Skeletal muscle tissue (tissue), 4 donors: ENCODE measurements around the gene ZRANB1. TPM values are rescaled to one million over a fixed set of nuclear protein-coding genes. Genes with fewer than 3 reads are reported as not detected.

Experiments
- H3K27ac ChIP-seq: one replicate; pipeline ENCODE4 v1.7.0; 2013; ENCODE audit warnings: mild to moderate bottlenecking, low read depth, low read length, inconsistent platforms
- H3K27me3 ChIP-seq, 3 donors: one replicate each; pipeline ENCODE4 v1.7.0; 2013; ENCODE audit warnings: low read length in 3 of 3; ENCODE audit not compliant: control insufficient read depth in 3 of 3, insufficient read depth in 3 of 3
- H3K36me3 ChIP-seq, 3 donors: one replicate each; pipeline ENCODE4 v1.7.0; 2013; ENCODE audit warnings: low read length in 3 of 3; ENCODE audit not compliant: control insufficient read depth in 3 of 3, insufficient read depth in 3 of 3
- H3K4me1 ChIP-seq, 3 donors: one replicate each; pipeline ENCODE4 v1.7.0; 2013; ENCODE audit warnings: low read length in 3 of 3, mild to moderate bottlenecking in 3 of 3; ENCODE audit not compliant: control insufficient read depth in 3 of 3, insufficient read depth in 3 of 3
- H3K4me3 ChIP-seq, 3 donors: one replicate each; pipeline ENCODE4 v1.7.0; 2013; ENCODE audit warnings: low read length in 3 of 3
- H3K9ac ChIP-seq, 3 donors: one replicate each; pipeline ENCODE4 v1.7.0; 2013; ENCODE audit warnings: low read length in 3 of 3, mild to moderate bottlenecking in 3 of 3, moderate library complexity in 2 of 3, low read depth in 1 of 3
- H3K9me3 ChIP-seq, 3 donors: one replicate each; pipeline ENCODE4 v1.7.0; 2013; ENCODE audit warnings: low read length in 3 of 3; ENCODE audit not compliant: control insufficient read depth in 3 of 3
- total RNA-seq: library from RNA; depleted of rRNA; stranded (reverse); fragments of >200 nt; gene quantifications from one replicate; pipeline ENCODE4 v1.2.3, GENCODE V29; 2014
- donor health status: Osteomylitis.

Gene ZRANB1
- total RNA-seq, 1 donor from 2014 or later = 36.5 TPM

GRCh38 chr10:125021686-125022344, 79.9 kb downstream of the ZRANB1 start:
- Histone ChIP-seq H3K4me3 (no peak overlapping the region), H3K27me3 (no peaks in the 10 kb centered on the region), H3K27ac (no peak overlapping the region), H3K9ac (peak overlapping the region in 1 of 3 donors; percentile 25), H3K9me3 (no peaks in the 10 kb centered on the region), H3K4me1 (peaks cover 52 to 86% (median 80%) of the 10 kb centered on the region in 3 donors), H3K36me3 (peaks cover 0 to 13% (median 2%) of the 10 kb centered on the region in 3 donors)

GRCh38 chr10:125022671-125023070, 80.7 kb downstream of the ZRANB1 start:
- peak overlapping the region in 1 of 3 donors; percentile 67 for H3K4me3 ChIP-seq
- peaks cover 44 to 85% (median 75%) of the 10 kb centered on the region in 3 donors for H3K4me1 ChIP-seq
- H3K9ac ChIP-seq = peak overlapping the region in 2 of 3 donors; percentile 66 to 70
- H3K27me3 ChIP-seq = no peaks in the 10 kb centered on the region
- no peak overlapping the region for H3K27ac ChIP-seq
- peaks cover 0 to 13% (median 2%) of the 10 kb centered on the region in 3 donors for H3K36me3 ChIP-seq
- H3K9me3 ChIP-seq = no peaks in the 10 kb centered on the region

DNA sequence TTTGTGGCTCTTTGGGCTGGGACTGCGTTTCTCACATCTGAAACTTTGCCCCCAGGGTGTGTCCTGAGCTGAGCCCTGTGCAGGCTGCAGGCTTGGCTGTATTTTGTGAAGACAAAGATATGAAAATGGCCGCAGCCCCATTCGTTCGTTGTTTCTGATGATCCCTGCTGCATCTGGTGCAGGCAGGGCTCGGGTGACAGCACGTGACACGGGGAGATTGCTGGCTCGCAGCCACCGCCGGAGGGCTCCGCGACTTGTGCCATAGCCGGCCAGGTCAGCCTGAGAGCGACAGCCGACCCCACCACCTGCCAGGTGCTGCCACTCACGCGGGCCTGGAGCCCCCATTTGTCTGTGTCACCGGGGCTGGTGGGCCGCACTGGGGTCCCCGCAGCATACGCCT, 81.3 kb downstream of the ZRANB1 start:
- H3K4me3 ChIP-seq = peak overlapping the region; percentile 55 to 67 (median 59)
- H3K27ac ChIP-seq = peak overlapping the region; percentile 58
- peaks cover 46 to 86% (median 76%) of the 10 kb centered on the region in 3 donors for H3K4me1 ChIP-seq
- H3K9ac ChIP-seq = peak overlapping the region; percentile 46 to 76 (median 70)
- no peaks in the 10 kb centered on the region for H3K9me3 ChIP-seq
- H3K36me3 ChIP-seq = peaks cover 0 to 13% (median 2%) of the 10 kb centered on the region in 3 donors
- H3K27me3 ChIP-seq = no peaks in the 10 kb centered on the region

GRCh38 chr10:125023862-125024496, 82.1 kb downstream of the ZRANB1 start:
- Histone ChIP-seq H3K9ac (peak overlapping the region; percentile 46 to 76 (median 72)), H3K36me3 (peaks cover 0 to 13% (median 2%) of the 10 kb centered on the region in 3 donors), H3K27me3 (no peaks in the 10 kb centered on the region), H3K27ac (peak overlapping the region; percentile 58), H3K4me3 (peak overlapping the region; percentile 55 to 67 (median 59)), H3K4me1 (peaks cover 46 to 86% (median 77%) of the 10 kb centered on the region in 3 donors), H3K9me3 (no peaks in the 10 kb centered on the region)

DNA sequence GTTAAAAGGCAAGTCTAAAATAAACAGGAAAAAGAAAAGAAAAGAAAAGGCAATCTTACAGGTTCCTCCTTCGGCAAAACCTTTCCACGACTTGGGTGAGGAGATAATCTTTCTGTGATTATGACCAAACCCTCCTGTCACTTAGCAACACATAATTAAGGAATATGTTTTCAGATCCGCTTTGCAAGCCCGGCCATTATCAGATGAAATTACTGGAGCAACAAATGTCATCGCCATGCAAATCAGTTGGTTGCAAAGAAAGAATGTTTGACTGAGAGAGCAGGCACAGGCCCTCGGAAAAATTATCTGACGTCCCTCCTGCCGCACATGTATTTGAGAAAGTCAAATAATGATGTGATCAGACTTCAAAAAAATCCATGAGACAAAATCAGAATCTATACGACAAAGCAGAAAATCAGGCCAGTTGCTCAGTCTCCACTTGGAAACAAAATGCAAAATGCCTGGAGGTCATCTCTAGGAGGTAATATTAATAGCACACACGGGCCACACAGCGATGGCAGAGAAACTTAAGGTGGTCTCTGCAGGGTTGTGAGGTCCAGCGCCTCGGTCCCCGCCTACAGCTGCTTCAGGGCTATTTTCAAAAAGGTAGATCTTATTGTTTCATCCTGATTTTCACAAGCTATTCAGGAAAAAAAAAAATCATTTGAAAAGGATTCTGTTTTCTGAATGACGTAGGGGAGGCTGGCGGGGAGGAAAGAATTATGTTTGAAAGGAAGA, 82.7 kb downstream of the ZRANB1 start:
- Histone ChIP-seq H3K4me3 (peak overlapping the region; percentile 0 to 59 (median 55)), H3K36me3 (peaks cover 0 to 13% (median 2%) of the 10 kb centered on the region in 3 donors), H3K4me1 (peaks cover 47 to 87% (median 74%) of the 10 kb centered on the region in 3 donors), H3K27ac (no peak overlapping the region), H3K27me3 (no peaks in the 10 kb centered on the region), H3K9ac (peak overlapping the region in 2 of 3 donors; percentile 46 to 76), H3K9me3 (no peaks in the 10 kb centered on the region)

DNA sequence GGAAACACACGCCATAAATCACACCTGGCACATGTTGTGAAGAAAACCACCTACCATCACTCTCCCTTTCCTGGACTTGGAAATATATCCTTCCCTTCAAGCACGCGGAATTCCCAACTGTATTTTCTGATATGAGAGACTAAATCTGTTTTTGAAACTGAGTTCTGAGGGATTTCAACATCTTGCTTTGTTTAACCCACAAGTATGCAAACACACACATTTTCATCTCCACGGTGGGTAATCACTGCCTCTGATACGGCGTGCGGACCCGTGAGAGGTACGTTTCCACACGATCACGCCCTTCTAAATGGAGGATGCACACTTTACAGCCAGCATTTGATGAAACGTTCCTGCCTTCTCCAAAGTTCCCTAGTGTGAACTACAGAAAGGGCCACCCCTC, 83.4 kb downstream of the ZRANB1 start:
- no peak overlapping the region for H3K4me3 ChIP-seq
- no peaks in the 10 kb centered on the region for H3K27me3 ChIP-seq
- no peak overlapping the region for H3K27ac ChIP-seq
- no peak overlapping the region for H3K9ac ChIP-seq
- peaks cover 49 to 84% (median 71%) of the 10 kb centered on the region in 3 donors for H3K4me1 ChIP-seq
- no peaks in the 10 kb centered on the region for H3K9me3 ChIP-seq
- H3K36me3 ChIP-seq = peaks cover 0 to 12% (median 2%) of the 10 kb centered on the region in 3 donors

GRCh38 chr10:125026036-125026931, 84.4 kb downstream of the ZRANB1 start:
- Histone ChIP-seq H3K9ac (no peak overlapping the region), H3K36me3 (peaks cover 0 to 11% (median 2%) of the 10 kb centered on the region in 3 donors), H3K4me1 (peaks cover 55 to 80% (median 67%) of the 10 kb centered on the region in 3 donors), H3K4me3 (no peak overlapping the region), H3K9me3 (no peaks in the 10 kb centered on the region), H3K27ac (no peak overlapping the region), H3K27me3 (no peaks in the 10 kb centered on the region)

DNA sequence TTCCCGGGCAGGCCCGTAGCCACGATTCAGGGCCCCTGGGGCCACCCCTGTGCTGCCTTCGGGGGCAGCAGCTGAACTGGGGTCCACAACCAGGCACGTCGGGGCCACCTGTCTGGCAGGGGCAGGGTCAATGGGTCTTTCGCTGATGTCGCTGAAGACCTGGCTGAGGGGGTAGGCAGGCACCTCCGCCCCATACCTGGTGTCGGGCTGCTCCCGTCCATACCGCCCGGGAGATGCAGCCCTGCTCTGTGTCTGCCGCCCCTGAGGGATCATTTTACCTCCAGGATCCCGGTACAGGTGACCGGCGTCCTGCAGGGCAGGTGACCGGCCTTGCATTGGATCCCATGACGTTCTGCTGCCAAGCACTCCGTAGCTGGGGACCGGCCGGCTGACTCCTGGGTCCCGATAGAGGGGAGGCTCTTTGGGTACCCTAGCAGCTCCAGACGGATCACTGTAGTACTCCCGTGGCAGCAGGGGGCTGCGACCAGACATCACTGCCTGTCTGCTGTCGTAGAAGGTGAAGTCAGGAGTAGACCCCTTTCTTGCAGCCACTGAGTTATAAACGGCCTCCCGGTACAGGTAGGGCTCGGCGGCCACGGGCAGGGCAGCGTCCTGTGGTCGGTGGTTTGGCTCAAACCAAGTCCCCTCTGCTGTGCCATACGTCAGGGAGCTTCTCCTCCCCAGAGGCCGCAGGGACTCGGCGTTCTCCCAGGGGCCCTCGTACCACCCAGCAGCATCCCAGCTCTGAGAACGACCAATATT, 85.2 kb downstream of the ZRANB1 start:
- H3K36me3 ChIP-seq = peaks cover 0 to 5% (median 2%) of the 10 kb centered on the region in 3 donors
- H3K4me3 ChIP-seq = no peak overlapping the region
- peaks cover 51 to 76% (median 65%) of the 10 kb centered on the region in 3 donors for H3K4me1 ChIP-seq
- H3K27ac ChIP-seq = no peak overlapping the region
- peak overlapping the region in 1 of 3 donors; percentile 72 for H3K9ac ChIP-seq
- H3K27me3 ChIP-seq = no peaks in the 10 kb centered on the region
- no peaks in the 10 kb centered on the region for H3K9me3 ChIP-seq
